ENCODE data around the gene OVCA2. TPM values are rescaled to one million over a fixed set of nuclear protein-coding genes. Genes with fewer than 3 reads are reported as not detected.

OVCA2 gene
- total and polyA plus RNA-seq, 4 donors, result 16.1 to 30.6 (median 23.7) TPM

- TF ChIP-seq JUND (IDR thresholded peaks at IDR 0.05) (no peak), GABPA (IDR thresholded peaks at IDR 0.05 in 1 of 2, conservative IDR thresholded peaks at IDR 0.05 in 1 of 2) (no peak), MAX (IDR thresholded peaks at IDR 0.05) (no peak), REST (IDR thresholded peaks at IDR 0.05) (no peak), ZBTB33 (IDR thresholded peaks at IDR 0.05) (no peak), FOXA1 (IDR thresholded peaks at IDR 0.05) (no peak), CTCF (IDR thresholded peaks at IDR 0.05; ENCODE audit: low read depth, low read length, missing input control) (no peak), NR2F2 (IDR thresholded peaks at IDR 0.05) (no peak), HNF4G (IDR thresholded peaks at IDR 0.05) (no peak), FOXA2 (IDR thresholded peaks at IDR 0.05) (no peak), YY1 (IDR thresholded peaks at IDR 0.05) (no peak), RAD21 (IDR thresholded peaks at IDR 0.05) (no peak), EGR1 (IDR thresholded peaks at IDR 0.05; ENCODE audit: low read depth in 2 of 2) (no peak), ATF3 (IDR thresholded peaks at IDR 0.05) (no peak), TAF1 (conservative IDR thresholded peaks at IDR 0.05) (no peak), RXRA (IDR thresholded peaks at IDR 0.05) (no peak), SP1 (IDR thresholded peaks at IDR 0.05) (no peak), HNF4A (conservative IDR thresholded peaks at IDR 0.05) (no peak)
- WGBS, result 16% methylated on average over 9 of the region's 9 CpGs
- H3K4me3 ChIP-seq (ENCODE audit: low read depth in 1 of 3, low read length in 3 of 3), result peak overlapping the region in 1 of 3 donors; percentile 77
- peaks cover 0 to 2% (median 0%) of the 10 kb centered on the region in 4 donors for H3K27me3 ChIP-seq (ENCODE audit: control insufficient read depth in 4 of 4, insufficient read depth in 4 of 4, low read length in 3 of 4)
- peaks cover 4 to 15% (median 12%) of the 10 kb centered on the region in 4 donors for H3K4me1 ChIP-seq (ENCODE audit: control insufficient read depth in 4 of 4, insufficient read depth in 4 of 4, low read length in 3 of 4)
- no peak overlapping the region for H3K9ac ChIP-seq (ENCODE audit: low read depth in 1 of 2, low read length in 2 of 2)
- no peak overlapping the region for H3K27ac ChIP-seq (ENCODE audit: low read depth in 1 of 2, low read length in 2 of 2)
- DNase-seq (ENCODE audit: low spot score), result no peak
- H3K36me3 ChIP-seq (ENCODE audit: control insufficient read depth in 4 of 4, insufficient read depth in 3 of 4, low read depth in 1 of 4, low read length in 3 of 4), result no peaks in the 10 kb centered on the region
- no peaks in the 10 kb centered on the region for H3K9me3 ChIP-seq (ENCODE audit: control insufficient read depth in 4 of 4, low read length in 3 of 4)
Measured at GRCh38 chr17:2048805-2049204, 7.0 kb downstream of the OVCA2 start.

Measured in liver (tissue), 9 donors.